Measurements from ENCODE around the gene VPS8.
A peak's percentile ranks its signal among the peaks of the same experiment; 100 is the strongest.

The VPS8 gene

DNA sequence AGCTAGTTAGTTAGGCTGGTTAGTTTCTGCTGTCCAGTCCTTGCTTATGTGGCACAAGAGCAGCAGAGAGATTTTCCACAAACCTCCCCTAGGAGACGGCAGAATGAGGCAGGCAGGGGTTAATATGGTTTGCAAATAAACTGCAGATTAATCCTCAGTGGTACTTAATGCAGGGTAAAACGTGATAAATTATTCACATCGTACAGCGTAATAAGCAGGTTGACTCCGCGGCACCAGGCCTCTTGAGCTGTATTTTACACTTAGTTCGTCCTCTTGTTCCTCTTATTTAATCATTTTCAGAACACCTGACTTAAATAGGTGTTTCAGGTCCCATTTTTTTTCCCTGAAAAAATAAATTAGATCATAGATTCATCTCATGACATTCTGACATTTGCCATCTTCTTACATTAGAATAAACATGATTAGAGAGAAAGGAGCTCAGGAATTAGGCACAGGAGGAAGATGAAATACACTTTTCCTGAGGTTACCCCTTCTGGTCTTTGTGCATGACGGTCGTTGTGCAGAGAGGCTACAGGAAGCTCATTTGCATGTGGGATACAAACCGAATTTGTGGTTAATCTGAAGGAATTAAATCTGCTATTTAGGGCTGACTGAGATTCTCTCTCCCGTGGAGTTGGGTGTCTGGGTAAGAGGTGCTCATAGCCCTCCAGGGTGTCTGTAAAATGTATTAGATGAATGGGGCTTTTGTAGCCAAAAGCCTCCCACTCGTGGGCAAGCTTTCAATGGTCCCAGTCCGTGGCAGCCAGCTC lies 27.1 kb upstream of the VPS8 start:
- no peak for DNase-seq

DNA sequence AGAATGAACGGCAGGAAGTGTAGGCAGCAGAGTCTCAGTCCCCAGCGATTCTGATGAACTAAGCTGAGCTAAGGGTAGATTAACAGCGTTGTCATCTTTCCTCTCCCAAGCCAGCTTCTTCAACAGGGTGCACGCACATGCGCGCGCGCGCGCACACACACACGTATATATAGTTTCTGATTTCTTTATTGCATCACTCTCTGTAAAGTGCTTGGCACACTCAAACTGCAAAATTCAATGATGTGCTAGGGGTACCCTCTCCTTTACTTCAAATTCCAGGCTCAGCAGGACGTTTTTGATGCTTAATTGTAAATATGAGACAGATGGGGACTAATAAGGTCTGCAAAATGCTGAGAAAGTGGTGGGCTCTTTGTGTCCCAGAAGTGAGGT lies 26.1 kb upstream of the VPS8 start:
- peak; percentile 61 to 73 (median 68) for DNase-seq

DNA sequence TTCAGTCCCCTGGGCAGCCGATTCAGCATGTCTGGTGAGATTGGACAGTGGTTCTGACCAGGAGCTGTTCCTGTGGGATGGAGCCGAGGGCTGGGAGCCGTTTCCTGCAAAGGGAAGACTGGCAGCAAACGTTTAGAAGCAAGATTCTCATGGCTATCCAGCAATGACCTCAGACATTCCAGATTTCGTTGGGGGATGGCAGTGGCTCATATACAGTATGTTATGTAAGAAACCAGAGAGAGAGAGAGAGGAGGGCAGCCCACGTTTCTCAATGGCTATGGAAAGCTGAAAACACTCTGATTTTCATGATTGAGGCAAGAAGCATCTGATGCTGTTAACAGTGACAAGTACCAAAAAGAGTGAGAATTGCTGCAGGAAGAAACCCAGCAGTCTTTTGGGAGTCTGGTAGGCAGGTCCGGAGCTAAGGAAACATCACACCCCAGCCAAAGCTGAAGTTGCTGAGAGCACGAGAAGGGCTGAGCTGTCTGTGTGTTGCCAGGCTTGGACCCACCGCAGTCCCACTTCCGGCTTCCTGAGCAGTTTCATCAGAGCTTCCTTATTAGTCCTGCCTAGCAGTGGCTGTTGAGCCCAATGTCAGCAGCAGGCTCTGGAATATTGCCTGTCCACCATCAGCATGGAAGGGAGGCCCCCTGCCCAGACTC lies 25.6 kb upstream of the VPS8 start:
- DNase-seq, result peak; percentile 87 to 92 (median 90)

DNA sequence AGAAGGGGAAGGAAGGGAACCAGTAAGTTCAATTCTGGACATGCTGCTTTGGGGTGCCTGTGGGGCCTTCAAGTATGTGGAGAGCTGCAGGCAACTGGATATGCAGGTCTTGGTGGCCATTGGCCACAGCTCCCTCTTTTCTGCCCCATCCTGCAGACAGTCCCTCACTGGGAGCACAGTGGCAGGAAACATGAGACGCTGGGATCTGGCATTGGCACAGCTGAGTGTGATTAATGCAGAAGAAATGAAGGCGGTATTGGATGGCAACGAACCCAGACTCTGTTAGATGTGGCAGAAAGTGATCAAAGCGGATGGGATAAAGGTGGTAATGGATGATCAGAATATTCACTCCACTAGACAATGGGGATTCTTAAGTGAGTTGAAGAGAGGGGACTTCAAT lies 23.2 kb upstream of the VPS8 start:
- no peak for DNase-seq

DNA sequence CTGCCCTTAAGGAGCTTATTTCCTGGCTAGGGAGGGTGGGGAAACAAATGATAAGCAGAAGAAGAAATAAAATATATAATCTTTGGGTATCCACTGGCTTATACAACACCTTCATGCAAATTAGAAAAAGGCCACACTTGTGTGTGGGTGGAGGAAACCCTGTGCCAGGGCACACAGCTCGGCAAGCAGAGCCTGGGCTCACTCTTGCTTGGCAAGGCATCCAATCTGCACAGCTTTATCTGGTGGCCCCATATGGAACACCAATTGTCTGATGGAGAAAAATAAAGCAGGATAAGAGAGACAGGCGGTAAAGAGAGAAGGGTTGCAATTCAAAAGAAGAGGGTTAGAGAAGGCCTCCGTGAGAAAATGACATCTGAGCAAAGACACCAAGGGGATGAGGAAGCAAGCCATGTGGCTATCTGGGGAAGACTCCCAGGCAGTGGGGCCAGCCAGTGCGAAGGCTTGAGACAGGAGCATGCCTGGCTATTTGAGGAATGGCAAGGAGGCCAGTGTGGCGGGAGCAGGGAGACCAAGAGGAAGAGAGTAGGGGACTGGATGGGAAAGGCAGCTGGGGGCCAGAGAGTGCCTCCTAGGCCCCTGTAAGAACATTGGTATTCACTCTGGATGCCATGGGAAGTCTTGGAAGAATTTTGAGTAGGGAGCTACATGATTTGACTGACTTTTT lies 22.5 kb upstream of the VPS8 start:
- peak in 2 of 4 experiments; percentile 49 to 52 for DNase-seq

DNA sequence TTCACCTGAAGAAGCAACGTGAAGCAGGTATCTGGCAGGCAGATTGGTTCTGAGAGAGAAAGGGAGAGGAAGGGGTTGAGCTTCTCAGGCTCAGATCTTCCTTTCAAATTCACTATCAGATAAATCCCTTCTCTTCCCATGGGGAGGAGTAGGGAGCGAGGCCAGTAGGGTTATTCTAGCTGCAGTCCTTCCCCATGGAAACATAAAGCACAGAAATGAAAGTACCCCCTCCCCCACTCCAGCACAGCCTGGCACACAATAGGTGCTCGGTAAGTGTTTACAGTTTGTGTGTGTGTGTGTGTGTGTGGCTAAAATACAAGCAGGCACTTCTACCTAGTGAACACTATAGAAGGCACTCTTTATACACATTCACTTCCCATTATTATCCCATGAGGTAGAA lies 20.8 kb upstream of the VPS8 start:
- no peak for DNase-seq

DNA sequence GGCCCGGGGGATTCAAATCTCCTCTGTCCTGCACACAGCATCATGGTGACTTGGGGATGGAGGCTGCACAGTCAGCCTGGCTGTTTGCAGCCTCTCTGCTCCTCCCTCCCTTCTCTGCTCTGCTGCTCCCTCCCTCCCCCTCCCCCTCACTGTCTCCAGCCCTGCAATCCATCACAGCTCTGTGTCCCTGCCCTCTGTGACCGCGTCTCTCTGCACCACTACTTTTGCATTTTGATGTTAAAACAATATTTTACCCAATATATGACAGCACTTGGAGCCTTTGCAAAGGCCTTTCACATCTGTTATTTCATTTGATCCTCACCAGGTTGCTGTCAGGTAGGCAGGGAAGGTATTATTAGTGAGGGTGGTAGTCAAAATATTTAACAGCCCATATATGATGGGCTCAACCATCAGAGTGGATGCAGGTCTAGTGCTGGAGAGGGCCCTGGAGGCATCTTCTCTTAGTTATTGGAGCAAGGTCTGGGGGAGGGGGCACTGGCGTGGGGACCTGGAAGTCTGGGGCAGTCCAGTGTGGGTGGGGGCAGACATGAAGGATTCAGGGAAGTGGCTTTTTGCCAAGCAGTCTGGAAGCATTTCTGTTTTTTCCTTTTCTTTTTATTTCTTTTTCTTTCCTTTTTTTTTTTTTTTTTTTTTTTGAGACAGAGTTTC lies 16.3 kb upstream of the VPS8 start:
- no peak for DNase-seq

DNA sequence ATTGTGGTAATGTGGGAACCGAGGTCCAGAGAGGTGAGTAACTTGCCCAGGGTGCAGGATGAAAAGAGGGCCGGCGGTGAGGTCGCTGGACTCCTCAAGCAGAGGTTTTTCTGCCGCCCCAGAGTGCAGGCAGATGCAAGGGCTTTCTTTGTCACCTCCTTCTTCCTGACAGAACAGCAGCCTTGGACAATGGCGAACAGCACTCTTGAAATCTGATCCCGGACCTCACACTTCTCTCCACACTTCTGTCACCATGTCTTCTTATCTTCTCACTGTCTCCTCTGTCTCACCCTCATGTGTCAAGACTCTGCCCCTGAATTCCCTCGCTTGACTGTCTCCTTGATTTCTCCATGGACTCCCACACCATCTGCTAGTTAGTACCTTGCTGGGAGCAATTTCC lies 15.4 kb upstream of the VPS8 start:
- no peak for DNase-seq

DNA sequence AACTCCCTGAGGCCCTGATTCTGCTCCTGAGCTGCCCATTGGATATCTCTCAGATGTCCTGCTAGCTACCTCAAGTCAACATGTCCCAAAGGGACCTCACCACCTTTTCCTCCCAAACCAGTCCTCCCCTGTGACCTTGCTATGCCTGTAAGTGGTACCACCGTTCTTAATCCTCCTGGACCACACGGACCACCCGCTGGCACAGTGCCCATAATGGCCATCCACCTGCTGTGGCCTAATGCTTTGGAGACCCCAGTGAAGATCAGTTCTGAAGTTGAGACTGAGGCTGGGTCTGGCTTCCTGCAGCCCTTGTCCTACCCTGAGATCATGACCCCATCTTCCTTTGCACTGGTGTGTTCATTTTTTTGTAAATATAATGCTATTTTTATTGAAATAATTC lies 15.0 kb upstream of the VPS8 start:
- no peak for DNase-seq

DNA sequence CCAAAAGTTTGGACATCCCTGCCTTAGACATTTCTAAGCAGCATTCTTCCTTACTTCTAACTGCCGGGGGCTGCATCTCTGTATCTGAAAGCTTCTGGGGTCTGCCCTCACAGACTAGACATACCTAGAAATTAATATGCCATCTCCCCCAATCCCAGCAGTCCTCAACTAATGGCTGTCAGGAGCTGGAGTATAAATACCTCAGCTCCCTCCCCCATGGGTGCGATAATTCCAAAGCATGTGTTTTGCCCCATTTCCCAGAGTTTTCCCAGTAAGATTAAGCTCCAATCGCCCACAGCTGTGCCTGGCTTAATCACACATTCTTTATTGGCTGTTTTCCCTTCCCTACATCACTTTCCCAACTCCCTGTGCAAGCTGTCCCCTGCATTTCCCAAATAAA lies 13.8 kb upstream of the VPS8 start:
- DNase-seq, result no peak

DNA sequence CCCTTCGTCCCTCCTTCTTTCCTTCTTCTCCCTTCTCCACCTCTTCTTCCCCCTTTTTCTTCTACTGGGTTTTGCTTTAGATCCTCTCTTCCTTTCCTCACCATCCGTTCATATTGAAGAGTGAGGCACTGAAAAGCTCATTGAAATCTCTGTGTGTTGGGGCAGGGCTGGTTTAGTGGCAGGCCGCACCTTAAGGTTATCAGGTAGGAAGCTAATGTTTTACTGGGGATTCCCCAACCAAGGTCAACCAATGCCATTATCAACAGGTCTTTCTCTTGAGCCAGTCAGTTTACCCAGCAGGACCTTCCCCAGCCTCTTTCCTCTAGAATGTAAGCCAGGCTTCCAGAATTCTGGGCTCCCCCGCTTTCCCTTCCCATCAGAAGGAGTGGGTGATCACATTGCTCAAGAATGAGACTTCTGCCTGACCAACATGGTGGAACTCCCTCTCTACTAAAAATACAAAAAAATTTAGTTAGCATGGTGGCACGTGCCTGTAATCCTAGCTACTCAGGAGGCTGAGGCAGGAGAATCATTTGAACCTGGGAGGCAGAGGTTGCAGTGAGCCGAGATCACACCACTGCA lies 11.5 kb upstream of the VPS8 start:
- no peak for DNase-seq

DNA sequence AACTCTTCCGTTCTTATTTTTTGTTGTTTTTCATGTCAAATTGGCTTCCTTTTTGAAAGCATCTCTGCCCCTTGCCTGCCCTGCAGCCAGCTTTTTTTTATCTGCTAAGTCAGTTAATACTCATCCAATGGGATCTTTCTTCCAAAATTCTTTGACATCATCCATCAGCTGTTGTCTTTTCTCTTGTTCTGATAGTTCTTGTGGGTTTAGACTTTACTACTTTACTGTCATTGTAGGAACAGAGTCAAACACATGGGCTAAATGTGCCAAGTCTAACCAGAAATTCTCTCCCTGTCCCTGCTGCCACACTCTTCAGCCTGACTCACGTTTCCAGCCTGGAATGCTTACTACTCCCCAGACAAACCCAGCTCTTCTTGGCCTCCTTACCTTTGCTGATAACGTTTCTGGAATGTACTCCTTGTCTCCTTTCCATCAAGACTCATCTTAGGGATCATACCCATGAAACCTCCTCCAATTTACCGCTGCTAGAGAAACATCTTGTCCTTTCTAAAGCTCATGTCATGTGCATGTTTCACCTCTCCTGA lies 10.7 kb upstream of the VPS8 start:
- no peak for DNase-seq

DNA sequence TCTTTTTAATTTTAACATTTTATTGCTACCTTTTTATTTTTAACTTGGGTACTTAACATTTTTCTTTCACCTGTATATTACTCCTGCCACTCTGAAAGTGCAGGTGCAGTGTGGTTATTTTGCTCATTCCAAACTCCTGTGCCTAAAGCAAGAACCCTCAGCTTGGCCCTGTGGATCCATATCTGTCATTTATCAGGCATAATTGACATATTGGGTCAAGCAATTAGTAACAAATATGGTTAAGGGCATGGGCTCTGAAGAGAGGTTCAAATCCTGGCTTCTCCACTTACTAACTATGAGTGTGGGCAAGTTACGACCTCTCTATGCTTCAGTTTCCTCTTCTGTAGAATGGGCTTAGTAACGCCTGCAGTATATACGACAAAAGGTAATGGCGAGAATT lies 9.8 kb upstream of the VPS8 start:
- no peak for DNase-seq

DNA sequence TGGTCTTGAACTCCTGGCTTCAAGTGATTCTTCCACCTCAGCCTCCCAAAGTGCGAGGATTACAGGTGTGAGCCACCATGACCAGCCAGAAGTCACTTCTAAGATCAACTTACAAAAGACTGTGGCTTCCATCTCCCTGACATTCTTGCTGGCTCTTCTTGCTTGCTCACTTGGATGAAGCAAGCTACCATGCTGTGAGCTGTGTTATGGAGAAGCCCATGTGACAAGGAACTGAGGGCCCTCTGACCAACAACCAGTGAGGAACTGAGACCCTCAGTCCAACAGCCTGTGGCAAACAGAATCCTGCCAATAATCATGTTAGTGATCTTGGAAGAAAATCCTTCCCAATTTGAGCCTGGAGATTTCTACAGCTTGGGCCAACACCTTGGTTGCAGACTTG lies 7.2 kb upstream of the VPS8 start:
- peak in 2 of 4 experiments; percentile 27 to 42 for DNase-seq

DNA sequence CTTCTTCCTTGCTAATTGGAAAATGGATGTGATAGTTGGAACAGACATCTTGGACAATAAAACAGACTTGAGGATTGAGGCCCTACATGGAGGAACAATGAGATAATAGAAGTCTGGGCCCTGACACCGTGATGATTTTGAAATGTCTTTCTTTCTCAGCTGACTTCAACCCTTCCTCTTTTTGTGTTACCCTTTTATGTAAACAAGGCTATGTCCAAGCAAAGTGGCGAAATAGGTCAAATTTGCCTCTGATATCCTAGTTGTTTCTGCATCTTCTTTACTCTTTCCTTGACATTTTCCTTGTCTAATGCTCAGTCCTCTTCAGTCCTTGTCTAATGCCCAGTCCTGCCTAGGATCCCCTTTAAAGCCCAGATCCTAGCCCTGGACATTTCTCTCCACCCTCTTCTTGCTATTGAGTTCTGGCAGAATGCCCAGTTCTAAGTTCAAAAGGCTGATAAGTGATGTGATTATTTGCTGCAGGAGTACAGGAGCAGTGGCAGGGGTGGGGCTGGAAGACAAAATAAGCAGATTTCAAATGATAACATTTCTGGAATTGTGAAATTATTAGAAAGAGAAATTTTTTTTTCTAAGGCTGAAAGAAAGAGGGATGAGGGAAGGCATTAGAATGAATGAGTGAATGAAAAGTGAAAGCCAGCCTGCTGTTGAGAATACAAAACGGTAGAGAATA lies 6.5 kb upstream of the VPS8 start:
- DNase-seq, result peak; percentile 73 to 93 (median 87)

DNA sequence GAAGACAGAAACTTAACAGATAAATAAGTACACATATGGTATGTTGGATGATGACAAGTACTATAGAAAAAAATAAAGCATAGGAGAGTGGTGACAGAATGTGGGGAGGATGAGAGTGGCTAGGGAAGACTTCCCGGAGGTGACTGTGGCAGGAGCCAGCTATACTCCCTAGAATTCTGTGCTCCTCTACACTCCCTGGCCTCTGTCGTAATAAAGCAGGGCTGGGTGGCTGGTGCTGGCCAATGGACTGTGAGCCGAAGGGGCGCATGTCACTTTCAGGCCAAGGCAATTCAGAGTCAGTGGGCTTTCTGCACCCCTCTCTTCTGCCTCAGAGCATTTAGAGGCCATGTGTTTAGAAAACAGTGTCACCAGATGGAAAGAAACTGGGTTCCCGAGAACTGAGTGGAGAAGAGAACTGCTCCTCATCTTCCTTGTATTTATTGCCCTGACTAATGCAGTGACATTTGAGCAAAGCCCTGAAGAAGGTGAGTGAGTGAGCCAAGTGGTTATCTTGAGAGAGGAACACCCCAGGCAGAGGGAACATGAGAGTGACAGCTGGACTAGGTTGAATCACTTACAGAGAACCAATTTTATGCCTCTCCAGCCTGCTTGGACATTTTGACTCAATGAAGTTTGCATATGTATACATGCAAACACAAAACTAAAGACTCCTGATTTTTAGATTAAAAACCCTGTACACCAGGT lies 5.2 kb upstream of the VPS8 start:
- DNase-seq, result peak in 2 of 4 experiments; percentile 32 to 46

DNA sequence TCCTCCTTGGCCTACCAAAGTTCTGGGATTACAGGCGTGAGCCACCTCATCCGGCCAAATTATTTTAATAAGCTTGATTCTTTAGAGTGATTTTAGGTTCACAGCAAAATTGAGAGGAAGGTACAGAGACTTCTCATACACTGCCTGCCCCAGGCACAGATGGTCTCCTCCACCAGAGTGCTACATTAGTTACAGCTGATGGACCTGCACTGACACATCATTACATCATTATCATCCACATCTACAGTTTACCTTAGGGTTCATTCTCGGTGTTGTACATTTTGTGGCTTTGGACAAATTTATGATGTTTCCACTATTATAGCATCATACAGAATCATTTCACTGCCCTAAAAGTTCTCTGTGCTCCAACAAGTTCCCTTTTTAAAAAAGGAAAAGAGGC lies 4.4 kb upstream of the VPS8 start:
- no peak for DNase-seq

DNA sequence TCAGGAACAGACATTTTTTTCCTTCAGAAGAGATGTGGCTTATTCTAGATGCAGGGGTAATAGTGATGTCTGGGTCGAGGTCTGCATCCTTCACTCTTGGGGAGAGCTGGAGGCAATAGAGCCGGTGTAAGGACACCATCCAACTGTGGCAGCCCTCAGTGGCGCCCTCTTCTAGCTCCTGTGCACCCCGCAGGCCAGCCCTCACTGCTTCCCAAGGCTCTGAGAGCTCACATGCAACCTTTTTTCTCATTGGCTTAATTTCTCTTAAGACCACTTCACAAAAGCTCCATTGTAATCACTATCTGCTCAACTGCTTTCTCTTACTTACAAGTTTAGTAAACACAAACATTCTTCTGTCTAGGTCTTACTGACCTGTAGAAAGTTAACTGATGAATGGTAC lies 3.9 kb upstream of the VPS8 start:
- DNase-seq, result peak in 2 of 4 experiments; percentile 46 to 50

DNA sequence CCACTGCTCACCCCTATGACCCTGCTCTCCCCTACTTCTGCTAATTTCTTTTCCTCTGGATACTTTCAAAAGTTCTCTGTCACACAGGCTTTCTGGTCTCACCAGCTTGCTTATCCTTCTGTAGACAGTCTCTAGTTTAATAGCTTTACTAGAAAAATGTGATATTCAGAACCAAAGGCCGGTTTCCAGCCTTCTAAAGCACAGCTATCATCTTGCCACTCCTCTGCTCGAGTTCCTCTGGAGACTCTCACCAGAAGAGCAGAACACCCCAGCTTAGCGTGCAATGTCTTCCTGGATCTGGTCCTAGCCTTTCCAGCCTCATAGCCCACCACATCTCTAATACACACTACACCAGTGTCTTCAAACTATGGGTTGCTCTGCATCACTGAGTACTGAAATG lies 1.8 kb upstream of the VPS8 start:
- DNase-seq, result no peak

DNA sequence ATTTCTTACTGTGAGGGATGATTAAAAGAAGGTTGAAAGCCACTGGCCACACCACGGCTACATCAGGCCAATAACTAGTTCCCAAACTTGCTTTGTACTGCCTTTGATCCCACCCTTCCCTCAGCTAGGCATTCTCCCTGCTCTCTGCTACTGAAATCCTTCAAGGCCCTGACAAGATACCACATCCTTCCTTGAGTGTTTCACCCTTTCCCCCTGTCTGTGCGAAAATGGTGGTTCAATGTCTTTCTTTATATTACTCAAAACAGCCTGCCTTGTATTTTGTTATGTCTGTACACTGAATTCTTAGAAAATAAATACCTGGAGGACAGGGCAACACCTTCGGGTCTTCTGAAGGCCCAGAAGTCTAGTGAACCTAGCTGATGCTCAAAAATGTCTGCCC lies 932 bp upstream of the VPS8 start:
- no peak for DNase-seq

DNA sequence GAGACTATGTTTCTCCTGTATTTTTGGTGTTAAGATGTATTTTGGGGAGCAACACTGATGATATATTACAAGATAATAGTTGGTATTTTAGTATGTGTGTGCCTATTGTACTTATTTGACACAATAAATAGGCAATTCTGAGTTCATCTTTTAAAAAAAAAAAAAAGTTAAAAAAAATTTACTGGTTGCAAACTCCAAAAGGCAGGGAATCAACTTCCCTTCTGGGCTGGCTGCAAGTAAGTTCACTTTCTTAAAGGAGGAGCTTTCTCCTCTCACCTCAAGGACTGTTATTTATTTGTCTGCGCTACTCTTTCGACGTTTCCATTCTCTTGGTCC lies 335 bp upstream of the VPS8 start:
- no peak for DNase-seq

DNA sequence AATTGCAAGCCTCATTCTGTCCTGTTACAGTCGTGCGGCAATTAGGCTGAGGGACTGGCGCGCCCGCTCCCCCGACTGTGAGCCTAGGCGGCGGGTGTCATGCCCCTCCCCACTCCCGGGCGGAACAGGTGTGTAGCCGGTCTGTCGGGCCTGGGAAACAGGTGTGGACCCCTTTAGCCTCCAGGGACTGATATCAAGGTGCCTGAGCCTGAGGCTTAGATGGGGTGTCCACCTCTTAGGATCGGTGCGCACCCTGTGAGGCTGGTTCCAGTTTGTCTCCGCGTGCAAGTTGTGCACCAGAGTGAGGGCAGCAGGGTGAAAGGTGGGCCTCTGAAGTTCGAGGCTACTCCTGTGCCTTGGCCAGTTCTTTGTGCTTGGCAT lies 686 bp downstream of the VPS8 start:
- DNase-seq, result peak in 1 of 4 experiments; percentile 27
